Stimulated activated CD8-positive, alpha-beta memory T cell treated with anti-CD3 and anti-CD28 coated beads, Interleukin-15, amount 100 ng/mL, for 24 hours (primary cell): ENCODE data around the gene DNAJB2.

Source experiments
- DNase-seq: peaks from one replicate; pipeline ENCODE4 v3.0.0-alpha.2; 2020; ENCODE audit warnings: low read depth

DNAJB2 gene

DNA sequence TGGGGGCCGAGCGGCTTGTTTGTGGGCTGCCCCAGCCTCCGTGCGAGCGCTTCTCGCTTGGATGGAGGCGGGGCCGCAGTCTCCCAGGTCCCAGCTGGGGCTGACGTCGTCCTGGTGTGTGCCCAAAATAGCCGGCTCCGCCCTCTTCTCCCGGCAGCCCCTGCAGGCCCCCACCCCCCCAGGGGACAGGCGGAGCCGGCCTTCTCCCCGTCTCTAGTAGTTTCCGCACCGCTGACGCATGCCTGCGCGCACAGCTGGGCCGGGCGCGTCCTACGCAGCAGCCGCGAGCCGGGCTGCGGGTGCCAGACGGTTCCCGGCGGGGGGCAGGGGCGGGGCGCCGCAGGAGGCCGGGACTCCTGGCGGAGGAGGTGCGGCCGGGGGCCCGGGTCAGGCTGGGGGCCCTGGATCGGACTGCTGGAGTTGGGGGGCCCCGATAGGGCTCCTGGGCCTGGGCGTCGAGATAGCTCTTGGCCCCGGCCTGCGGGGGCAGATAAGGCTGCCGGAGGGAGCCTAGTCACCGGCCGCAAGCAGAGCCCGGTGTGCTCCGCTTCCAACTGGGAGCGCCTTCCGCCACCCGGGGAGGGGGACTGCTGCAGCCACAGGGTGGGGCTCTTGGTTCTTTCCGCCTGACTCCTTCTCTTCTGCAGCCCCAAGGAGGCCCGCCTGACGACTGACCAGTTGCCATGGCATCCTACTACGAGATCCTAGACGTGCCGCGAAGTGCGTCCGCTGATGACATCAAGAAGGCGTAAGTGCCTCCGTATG, at the start of gene DNAJB2:
Gene DNAJB2, plus strand, starts transcription at position 216 of the 765 bp plus-strand sequence. Its CDS starts 468 bp downstream, at position 684.
- DNase-seq: peak; percentile 94

DNA sequence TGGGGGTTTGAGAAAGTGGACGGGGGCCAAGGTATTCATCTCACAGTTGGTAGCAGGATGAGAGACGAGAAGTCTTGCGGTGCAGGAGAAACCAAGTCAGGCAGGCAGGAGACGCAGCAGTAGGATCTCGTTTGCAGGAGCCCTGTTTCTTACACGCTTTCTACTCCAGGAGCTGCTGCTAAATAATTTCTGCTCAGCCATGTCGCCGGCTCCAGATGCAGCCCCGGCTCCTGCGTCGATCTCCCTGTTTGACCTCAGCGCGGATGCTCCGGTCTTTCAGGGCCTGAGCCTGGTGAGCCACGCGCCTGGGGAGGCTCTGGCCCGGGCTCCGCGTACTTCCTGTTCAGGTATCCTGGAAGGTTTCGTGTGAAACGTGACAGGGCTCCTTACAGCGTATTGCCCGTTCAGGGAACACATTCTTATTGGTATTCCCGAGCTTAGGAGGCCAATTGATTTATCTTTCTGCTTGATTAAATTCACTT, 49.1 kb upstream of the DNAJB2 start:
- DNase-seq: no peak

DNA sequence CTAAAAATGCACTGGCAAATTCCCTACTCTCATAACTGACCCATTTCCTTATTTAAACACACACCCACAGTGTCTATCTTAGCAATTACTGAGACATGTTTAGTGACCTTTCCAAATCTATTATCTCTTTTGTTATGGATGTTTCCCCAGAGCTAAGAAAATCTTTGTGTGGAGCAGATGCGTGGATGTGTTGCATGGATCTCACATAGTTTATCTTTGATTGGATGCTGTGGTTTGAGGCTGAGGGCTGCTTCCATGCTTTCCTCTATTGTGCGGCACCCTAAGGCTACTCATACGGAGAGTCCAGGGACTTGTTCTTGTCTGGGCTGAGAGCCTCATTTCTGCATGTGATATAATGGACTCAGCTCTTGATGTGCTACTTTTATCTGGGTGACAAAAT, 44.8 kb upstream of the DNAJB2 start:
- no peak for DNase-seq

GRCh38 chr2:219243291-219243761, 35.8 kb upstream of the DNAJB2 start:
- DNase-seq: no peak

GRCh38 chr2:219244789-219245147, 34.4 kb upstream of the DNAJB2 start:
- no peak for DNase-seq

DNA sequence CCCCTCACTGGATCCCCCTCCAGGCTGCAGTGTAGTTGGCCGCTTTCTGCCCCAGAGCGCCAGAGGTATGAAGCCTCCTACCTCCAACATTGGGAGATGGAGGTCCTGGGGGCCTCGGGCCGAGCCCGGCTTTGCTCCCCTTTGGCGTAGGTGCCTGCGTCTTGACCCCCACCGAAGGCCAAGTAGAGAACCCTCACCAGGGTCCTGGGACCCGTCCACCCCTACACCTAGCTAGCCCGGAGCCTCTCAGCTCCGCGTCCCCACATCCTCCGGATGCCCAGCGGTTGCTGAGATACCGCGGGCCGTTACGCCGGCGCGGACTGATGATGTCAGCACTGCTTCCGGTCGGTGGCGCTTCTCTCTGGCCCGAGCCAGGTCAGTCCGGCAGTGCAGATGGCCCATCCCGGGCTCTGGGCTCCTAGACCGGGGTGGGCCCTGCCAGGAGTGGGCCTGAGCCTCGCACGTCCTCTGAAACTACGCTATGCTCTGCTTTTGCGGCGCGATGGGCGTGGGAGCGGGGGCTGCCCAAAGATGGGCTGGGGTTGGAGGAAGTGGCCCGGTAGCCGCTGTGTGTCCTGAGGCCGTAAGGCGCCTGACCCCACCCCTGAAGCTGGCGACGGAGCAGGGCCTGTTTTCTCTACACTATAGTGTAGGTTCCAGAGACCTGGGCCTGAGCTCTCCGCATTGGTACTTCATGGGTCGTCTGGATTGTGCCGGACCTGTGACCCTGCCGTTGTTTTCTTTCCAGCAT, 33.8 kb upstream of the DNAJB2 start, which contains the start of the genes GLB1L and STK16:
Gene GLB1L, minus strand, starts transcription at position 297 of the 751 bp plus-strand sequence. CDS start 1,871 bp downstream, outside the sequence.
Gene STK16, plus strand, starts transcription at position 332 of the 751 bp plus-strand sequence. CDS start 521 bp downstream, outside the sequence.
- peak; percentile 95 for DNase-seq

DNA sequence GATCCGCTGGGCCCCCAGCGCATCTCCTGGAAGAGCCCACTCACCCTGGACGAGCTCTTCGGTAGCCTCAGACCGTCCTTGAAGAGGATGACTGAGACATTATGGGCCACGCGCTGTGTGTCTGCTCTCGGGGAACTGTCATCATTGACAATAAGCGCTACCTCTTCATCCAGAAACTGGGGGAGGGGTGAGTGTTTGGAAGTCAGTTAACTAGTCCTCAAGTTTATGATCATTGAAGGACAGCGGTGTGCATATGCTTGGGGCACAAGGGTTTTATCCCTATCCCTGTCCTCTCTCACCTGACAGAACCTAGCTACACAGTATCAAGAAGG, 33.3 kb upstream of the DNAJB2 start:
- no peak for DNase-seq

DNA sequence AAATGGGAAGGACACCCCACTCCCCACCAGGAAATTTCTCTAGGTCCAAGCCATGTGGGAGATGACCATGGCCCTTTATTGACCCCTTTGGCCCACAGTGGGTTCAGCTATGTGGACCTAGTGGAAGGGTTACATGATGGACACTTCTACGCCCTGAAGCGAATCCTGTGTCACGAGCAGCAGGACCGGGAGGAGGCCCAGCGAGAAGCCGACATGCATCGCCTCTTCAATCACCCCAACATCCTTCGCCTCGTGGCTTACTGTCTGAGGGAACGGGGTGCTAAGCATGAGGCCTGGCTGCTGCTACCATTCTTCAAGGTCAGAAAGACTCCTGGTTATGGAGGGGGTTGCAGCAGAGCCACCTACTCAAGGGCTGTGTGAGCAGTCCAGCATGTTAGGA, 32.6 kb upstream of the DNAJB2 start:
- DNase-seq: no peak

DNA sequence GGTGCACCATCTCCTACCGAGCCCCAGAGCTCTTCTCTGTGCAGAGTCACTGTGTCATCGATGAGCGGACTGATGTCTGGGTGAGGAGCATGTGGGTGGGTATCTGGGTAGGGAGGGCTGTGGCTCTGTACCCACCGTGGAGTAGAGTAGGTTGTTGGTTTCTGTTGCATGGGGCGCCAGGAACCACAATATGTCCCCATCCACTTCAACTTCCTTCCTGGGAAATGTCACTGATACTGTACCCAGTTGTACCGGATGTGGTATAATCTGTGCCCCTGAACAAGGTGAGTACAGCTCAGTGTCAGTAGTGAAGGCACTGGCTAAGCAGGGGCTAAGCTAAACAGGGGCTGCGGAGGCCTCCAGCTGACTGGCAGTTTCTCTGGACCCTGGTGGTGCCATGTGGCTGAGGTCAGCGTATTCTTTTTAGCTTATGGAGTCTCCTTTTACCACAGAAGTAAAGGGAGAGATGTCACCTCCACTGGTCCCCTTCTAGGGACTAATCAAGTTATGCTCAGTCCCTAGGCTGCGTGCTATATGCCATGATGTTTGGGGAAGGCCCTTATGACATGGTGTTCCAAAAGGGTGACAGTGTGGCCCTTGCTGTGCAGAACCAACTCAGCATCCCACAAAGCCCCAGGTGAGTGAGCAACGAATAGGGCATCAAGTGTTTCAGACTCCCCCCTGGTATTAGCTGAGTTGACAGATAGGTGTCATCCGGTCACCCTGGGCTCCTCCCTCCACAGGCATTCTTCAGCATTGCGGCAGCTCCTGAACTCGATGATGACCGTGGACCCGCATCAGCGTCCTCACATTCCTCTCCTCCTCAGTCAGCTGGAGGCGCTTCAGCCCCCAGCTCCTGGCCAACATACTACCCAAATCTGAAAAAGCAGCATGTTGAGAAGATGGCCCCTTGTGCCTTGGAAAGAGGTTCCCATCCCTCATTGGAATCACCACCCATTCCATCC, 31.2 kb upstream of the DNAJB2 start:
- no peak for DNase-seq

GRCh38 chr2:219248845-219249202, 30.3 kb upstream of the DNAJB2 start:
- DNase-seq: no peak

GRCh38 chr2:219249203-219249980, 29.8 kb upstream of the DNAJB2 start:
- DNase-seq: no peak

DNA sequence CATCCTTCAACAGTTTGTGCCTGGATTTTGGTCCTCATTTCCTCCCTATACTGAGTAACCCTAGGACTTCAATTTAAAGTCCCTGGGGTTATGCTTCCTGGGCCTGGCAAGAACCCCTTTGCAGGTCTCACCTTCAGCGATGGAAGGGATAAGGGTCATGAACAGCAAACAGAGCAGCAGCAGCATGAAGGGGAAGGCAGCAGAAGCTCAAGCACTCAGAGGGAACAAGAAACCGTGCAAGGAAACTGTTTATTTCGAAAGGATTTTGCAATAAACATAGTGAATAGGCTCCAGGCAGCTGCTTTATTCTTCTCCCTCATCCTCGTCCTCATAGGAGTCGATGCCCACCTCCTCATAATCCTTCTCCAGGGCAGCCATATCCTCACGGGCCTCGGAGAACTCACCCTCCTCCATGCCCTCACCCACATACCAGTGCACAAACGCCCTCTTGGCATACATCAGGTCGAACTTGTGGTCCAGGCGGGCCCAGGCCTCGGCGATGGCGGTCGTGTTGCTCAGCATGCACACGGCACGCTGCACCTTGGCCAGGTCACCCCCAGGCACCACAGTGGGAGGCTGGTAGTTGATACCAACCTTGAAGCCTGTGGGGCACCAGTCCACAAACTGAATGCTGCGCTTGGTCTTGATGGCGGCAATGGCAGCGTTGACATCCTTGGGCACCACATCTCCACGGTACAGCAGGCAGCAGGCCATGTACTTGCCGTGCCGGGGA, 29.0 kb upstream of the DNAJB2 start:
- DNase-seq: no peak

- DNase-seq: no peak
These were observed 27.5 kb upstream of the DNAJB2 start for GRCh38 chr2:219251656-219252055.

GRCh38 chr2:219252084-219252483, 27.1 kb upstream of the DNAJB2 start:
- DNase-seq: no peak

DNA sequence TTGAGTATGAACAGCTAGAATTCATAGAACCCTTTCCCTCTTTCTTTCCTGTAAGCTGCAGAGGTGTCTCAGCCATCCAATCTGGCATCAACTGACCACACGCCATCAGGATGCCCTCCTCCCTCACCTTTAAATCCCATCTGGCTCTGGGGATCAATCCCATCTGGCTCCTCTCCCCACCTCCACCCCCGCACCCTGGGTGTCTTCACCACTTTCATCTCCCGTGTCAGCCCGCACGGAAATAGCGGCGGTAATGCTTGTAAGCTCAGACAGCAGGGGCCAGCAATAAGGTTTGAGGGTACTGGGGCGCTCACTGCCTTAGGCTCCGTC, 26.6 kb upstream of the DNAJB2 start:
- no peak for DNase-seq

GRCh38 chr2:219252900-219253752, 26.0 kb upstream of the DNAJB2 start, which contains the start of gene TUBA4B:
TSS of gene TUBA4B (plus strand) at chr2:219253243. CDS start at chr2:219253408, 165 bp downstream.
- DNase-seq: no peak

GRCh38 chr2:219253753-219254589, 25.2 kb upstream of the DNAJB2 start, which contains the start of gene TUBA4A:
TSS of gene TUBA4A (minus strand) at chr2:219253918. CDS start at chr2:219253858, 60 bp downstream.
- DNase-seq: peak; percentile 74

DNA sequence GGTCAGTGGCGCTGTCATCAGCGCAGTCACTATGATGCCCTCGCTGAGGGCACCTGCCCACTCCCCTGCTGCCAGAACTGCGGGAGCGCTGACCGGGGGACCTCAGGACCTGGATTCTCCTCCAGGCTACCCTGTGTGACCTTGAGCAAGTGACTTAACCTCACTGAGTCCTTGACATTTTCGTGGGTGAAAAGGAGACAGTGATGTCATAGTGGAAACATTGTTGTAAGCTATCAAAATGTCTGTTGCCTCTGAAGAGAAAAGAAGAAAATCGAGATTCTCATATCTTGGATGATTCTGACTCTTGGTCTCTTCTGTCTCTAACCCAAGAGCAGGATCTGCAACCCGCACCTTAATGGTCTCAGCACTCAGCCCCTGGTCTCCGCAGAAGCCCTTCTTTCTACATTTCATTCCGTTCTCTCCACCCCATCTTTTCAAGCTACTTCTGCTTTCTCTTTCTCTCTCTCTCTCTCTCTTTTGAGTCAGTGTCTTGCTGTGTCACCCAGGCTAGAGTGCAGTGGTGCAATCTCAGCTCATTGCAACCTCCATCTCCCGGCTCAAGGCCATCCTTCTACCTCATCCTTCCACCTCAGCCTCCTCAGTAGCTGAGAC, 24.5 kb upstream of the DNAJB2 start:
- DNase-seq: no peak
